Ectodermal cell (in vitro differentiated cells): ENCODE results near the gene SGPP2.

ENCODE experiments used
- H3K27ac ChIP-seq: 2 replicates; pipeline ENCODE4 v1.7.0; 2013; ENCODE audit warnings: mild to moderate bottlenecking, low read depth, low read length; ENCODE audit not compliant: insufficient read depth, poor library complexity, severe bottlenecking
- H3K27me3 ChIP-seq: 2 replicates; pipeline ENCODE4 v1.7.0; 2013; ENCODE audit warnings: mild to moderate bottlenecking, low read length; ENCODE audit not compliant: insufficient read depth, control insufficient read depth, poor library complexity, severe bottlenecking
- H3K36me3 ChIP-seq: one replicate; pipeline ENCODE4 v1.7.0; 2013; ENCODE audit warnings: low read length; ENCODE audit not compliant: control insufficient read depth, insufficient read depth
- H3K4me1 ChIP-seq: one replicate; pipeline ENCODE4 v1.7.0; 2013; ENCODE audit warnings: low read length; ENCODE audit not compliant: control insufficient read depth, insufficient read depth
- H3K4me3 ChIP-seq: 2 replicates; pipeline ENCODE4 v1.7.0; 2013; ENCODE audit warnings: low read depth, low read length, control low read depth; ENCODE audit not compliant: insufficient read depth
- H3K9me3 ChIP-seq: 2 replicates; pipeline ENCODE4 v1.7.0; 2013; ENCODE audit warnings: mild to moderate bottlenecking, low read length, moderate library complexity; ENCODE audit not compliant: control insufficient read depth
- WGBS, 2 experiments: methylation state at CpG; one replicate each; pipeline ENCODE4 v1.1.7; 2013; ENCODE audit warnings: missing lambda C conversion rate in 2 of 2; 5-methylcytosine and 5-hydroxymethylcytosine counted together

The SGPP2 gene

GRCh38 chr2:222494104-222494739 lies 69.9 kb downstream of the SGPP2 start:
- WGBS, 2 experiments: 95 to 96% methylated on average over 11 of the region's 11 CpGs
- H3K27ac ChIP-seq: no peak overlapping the region

DNA sequence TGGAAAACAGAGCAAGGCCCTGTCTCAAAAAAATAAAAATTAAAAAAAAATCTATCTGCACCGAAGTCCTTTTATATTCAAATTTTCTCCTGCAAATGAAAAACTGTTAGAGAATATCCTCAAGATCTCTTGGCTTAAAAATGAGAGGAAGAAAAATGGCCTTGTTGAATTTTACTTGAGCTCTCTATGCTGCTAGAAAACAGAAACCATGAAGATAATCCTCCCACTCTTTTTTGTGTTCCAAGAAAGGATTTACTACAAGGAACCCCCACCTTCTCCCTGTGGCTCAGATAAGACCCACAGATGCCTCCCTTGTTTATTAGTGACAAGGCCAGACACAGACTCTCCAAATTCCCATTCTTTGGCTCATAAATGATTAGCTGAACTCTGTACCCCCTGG lies 71.0 kb downstream of the SGPP2 start:
- WGBS, 2 experiments: 88 to 100% methylated on average over 1 of the region's 1 CpG

More at GRCh38 chr2:222494104-222494739, 69.9 kb downstream of the SGPP2 start:
- H3K27me3 ChIP-seq: no peaks in the 10 kb centered on the region
- no peaks in the 10 kb centered on the region for H3K36me3 ChIP-seq
- peaks cover 2% of the 10 kb centered on the region for H3K9me3 ChIP-seq
- H3K4me1 ChIP-seq: peaks cover 3% of the 10 kb centered on the region
- H3K4me3 ChIP-seq: no peak overlapping the region

DNA sequence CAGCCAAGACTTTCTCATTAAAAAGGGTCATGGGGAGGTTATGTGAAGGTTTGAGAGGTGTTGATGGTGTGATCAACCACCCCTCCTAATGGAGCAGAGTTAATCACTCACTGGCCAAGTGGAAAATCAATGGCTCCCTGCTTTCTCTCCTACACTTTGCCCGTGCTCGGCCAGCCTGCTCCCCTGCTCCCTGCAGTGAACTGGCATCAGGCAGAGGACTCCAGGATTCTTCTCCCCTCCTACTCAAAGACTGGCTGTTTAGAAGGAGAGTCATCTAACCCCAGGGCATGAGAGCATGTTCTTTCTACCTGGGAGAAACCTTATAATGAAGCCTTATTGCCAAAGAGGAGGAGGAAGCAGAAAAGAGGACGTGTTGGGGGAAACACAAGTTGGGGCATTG lies 74.9 kb downstream of the SGPP2 start:
- Histone ChIP-seq H3K4me3 (no peak overlapping the region), H3K27ac (no peak overlapping the region), H3K4me1 (peaks cover 3% of the 10 kb centered on the region), H3K27me3 (no peaks in the 10 kb centered on the region), H3K9me3 (no peaks in the 10 kb centered on the region), H3K36me3 (no peaks in the 10 kb centered on the region)
- WGBS, 2 experiments: 65 to 74% methylated on average over 3 of the region's 3 CpGs

More for the DNA sequence above, 71.0 kb downstream of the SGPP2 start:
- Histone ChIP-seq H3K4me3 (no peak overlapping the region), H3K9me3 (peaks cover 2% of the 10 kb centered on the region), H3K4me1 (peaks cover 3% of the 10 kb centered on the region), H3K27me3 (no peaks in the 10 kb centered on the region), H3K27ac (no peak overlapping the region), H3K36me3 (no peaks in the 10 kb centered on the region)

DNA sequence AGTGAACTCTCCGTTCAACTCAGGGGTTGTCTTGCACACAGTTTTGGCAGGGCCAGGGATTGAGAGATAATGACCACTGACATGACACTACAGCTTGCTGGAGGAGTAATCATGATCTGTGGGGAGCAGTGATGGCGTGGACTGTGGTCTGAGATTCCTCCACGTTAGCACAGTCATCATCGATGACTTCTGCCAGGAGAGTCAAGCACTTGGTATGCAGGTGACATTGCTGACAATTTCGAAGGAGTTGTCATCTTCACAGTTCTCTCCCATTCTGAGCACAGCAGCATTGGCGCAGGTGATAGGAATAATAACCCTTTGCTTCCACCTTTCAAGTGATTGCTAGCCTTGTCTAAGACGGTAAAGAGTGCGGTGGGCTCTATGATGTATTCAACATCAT lies 79.8 kb downstream of the SGPP2 start:
- H3K4me1 ChIP-seq: no peaks in the 10 kb centered on the region
- no peaks in the 10 kb centered on the region for H3K9me3 ChIP-seq
- no peak overlapping the region for H3K4me3 ChIP-seq
- WGBS, 2 experiments: 80 to 83% methylated on average over 8 of the region's 8 CpGs
- H3K27ac ChIP-seq: no peak overlapping the region
- no peaks in the 10 kb centered on the region for H3K27me3 ChIP-seq
- no peaks in the 10 kb centered on the region for H3K36me3 ChIP-seq

- H3K4me3 ChIP-seq: no peak overlapping the region
- no peaks in the 10 kb centered on the region for H3K4me1 ChIP-seq
- H3K36me3 ChIP-seq: no peaks in the 10 kb centered on the region
- WGBS, 2 experiments: 93 to 96% methylated on average over 2 of the region's 2 CpGs
- no peaks in the 10 kb centered on the region for H3K27me3 ChIP-seq
- no peak overlapping the region for H3K27ac ChIP-seq
- no peaks in the 10 kb centered on the region for H3K9me3 ChIP-seq
These were observed 80.4 kb downstream of the SGPP2 start for GRCh38 chr2:222504719-222505118.

DNA sequence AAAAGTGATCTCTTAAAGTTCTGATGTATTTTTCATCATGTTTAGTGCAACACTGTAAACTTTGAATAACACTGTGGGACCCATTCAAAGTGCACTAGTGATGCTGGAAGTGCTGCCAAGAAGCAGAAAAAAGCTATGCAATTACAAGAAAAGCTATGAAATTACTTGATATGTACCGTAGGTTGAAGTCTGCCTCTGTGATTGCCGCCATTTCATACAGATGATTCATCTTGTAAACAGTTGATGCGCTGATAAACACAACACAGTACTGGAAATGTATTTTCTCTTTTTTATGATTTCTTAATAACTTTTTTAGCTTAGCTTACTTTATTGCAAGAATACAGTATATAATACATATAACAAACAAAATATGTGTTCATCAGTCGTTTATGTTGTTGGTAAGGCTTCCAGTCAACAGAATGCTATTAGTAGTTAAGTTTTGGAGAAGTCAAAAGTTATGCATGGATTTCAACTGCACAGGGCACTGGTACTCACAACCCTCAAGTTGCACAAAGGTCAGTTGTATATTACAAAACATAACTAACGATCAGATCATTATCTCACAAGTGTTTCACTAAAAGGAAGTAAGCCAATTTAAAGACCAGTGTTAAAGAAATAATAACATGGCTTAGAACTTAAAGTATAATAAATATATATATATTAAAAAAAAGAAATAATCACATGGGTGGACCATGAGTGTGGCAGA lies 82.0 kb downstream of the SGPP2 start:
- H3K4me1 ChIP-seq: no peaks in the 10 kb centered on the region
- H3K36me3 ChIP-seq: no peaks in the 10 kb centered on the region
- no peaks in the 10 kb centered on the region for H3K27me3 ChIP-seq
- H3K9me3 ChIP-seq: no peaks in the 10 kb centered on the region
- no peak overlapping the region for H3K27ac ChIP-seq
- no peak overlapping the region for H3K4me3 ChIP-seq
- 93 to 97% methylated on average over 3 to 5 of the region's 5 CpGs for WGBS, 2 experiments

- H3K36me3 ChIP-seq: no peaks in the 10 kb centered on the region
- H3K4me1 ChIP-seq: peaks cover 11% of the 10 kb centered on the region
- no peak overlapping the region for H3K27ac ChIP-seq
- H3K27me3 ChIP-seq: no peaks in the 10 kb centered on the region
- no peak overlapping the region for H3K4me3 ChIP-seq
- no peaks in the 10 kb centered on the region for H3K9me3 ChIP-seq
These were observed 90.6 kb downstream of the SGPP2 start for GRCh38 chr2:222514901-222515300.

DNA sequence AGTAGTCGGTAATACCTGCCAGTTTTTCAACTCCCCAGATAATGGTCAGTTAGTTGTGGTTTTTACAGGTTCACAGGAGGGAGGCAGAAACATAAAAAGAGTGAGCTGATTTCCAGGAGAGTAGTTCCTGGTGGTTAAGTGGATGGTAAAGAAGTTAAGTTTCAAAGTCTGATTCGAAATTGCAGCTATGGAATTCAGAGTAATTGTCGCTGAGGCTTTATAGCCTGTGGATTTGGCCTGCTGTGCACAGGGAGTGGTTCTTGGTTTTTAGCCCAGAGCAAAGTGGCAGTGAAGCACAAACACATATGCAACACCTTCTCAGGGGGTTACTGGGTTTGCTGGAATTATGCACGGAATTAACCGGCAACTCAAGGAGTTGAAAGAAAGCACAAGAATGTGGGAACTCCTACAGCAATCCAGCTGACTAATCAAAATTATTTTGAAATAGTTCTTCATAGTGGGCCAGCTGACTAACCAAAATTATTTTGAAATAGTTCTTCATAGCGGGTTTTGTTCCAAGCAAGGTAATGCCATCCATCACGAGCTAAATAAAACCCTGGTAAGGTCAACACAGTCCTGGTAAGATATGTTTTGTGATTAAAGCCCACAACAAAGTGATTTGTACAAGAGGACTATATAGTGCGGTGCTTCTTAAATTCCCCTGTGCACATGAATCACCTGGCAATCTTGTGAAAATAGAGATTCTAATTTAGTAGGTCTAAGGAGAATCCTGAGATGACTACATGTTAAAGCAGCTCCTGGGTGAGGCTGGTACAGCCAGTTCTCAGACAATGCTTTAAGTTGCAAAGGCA lies 94.4 kb downstream of the SGPP2 start:
- H3K4me1 ChIP-seq: peaks cover 11% of the 10 kb centered on the region
- WGBS, 2 experiments: 35 to 37% methylated on average over 8 of the region's 8 CpGs
- no peaks in the 10 kb centered on the region for H3K27me3 ChIP-seq
- H3K9me3 ChIP-seq: no peaks in the 10 kb centered on the region
- no peak overlapping the region for H3K4me3 ChIP-seq
- no peak overlapping the region for H3K27ac ChIP-seq
- H3K36me3 ChIP-seq: no peaks in the 10 kb centered on the region

DNA sequence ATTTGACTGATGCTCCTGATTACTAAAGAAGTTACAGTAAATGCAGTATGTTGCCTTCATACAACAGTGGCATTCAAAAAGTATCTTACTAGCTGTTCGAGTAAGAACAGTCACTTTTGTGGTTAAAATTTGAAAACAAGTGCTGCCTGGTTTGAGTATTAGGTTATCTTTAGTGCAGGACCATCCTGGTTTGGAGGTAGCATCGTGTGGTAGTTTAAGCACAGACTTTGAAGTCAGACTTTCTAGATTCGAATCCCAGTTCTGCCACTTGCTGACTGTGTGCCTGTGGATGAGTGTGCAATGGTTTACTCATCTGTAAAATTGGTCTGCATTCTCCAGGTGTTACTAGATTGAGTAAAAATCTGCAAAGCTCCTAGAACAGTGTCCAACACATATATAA lies 96.8 kb downstream of the SGPP2 start:
- H3K4me3 ChIP-seq: no peak overlapping the region
- no peaks in the 10 kb centered on the region for H3K27me3 ChIP-seq
- H3K9me3 ChIP-seq: no peaks in the 10 kb centered on the region
- peaks cover 11% of the 10 kb centered on the region for H3K4me1 ChIP-seq
- 90 to 95% methylated on average over 3 of the region's 3 CpGs for WGBS, 2 experiments
- H3K36me3 ChIP-seq: no peaks in the 10 kb centered on the region
- no peak overlapping the region for H3K27ac ChIP-seq

GRCh38 chr2:222522082-222522481 lies 97.7 kb downstream of the SGPP2 start:
- Histone ChIP-seq H3K27me3 (no peaks in the 10 kb centered on the region), H3K36me3 (no peaks in the 10 kb centered on the region), H3K9me3 (no peaks in the 10 kb centered on the region), H3K4me1 (peaks cover 11% of the 10 kb centered on the region), H3K4me3 (no peak overlapping the region), H3K27ac (no peak overlapping the region)
- 0% methylated on average over 1 of the region's 1 CpG for WGBS, 2 experiments
